ENCODE data around the gene ERCC1. TPM values are rescaled to one million over a fixed set of nuclear protein-coding genes. Genes with fewer than 3 reads are reported as not detected.

The ERCC1 gene
- total RNA-seq, 6 experiments from 2014 or later: 19.2 to 29.4 (median 22.6) TPM

GRCh38 chr19:45405435-45406225 is 18.1 kb downstream of the ERCC1 start:
- ATAC-seq: peak; percentile 71 to 81 (median 78)
- Histone ChIP-seq H3K27ac (peak overlapping the region; percentile 93 to 97 (median 96)), H3K4me3 (peak overlapping the region; percentile 66 to 87 (median 71)), H3K27me3 (no peaks in the 10 kb centered on the region), H3K9me3 (no peaks in the 10 kb centered on the region), H3K36me3 (no peaks in the 10 kb centered on the region), H3K4me1 (peaks cover 0 to 13% (median 6%) of the 10 kb centered on the region in 4 donors)
- peak; percentile 90 to 93 (median 91) for DNase-seq
- 0% methylated on average over 19 of the region's 48 CpGs for WGBS (ENCODE audit: insufficient coverage, low coverage, low lambda C conversion rate, missing lambda C conversion rate)
- TF ChIP-seq POLR2A (IDR thresholded peaks at IDR 0.05): peak; percentile 21
- TF ChIP-seq CTCF (IDR thresholded peaks at IDR 0.05): no peak
- intact Hi-C loops (cut with DNase I): no loop called here

GRCh38 chr19:45404557-45405434 is 18.9 kb downstream of the ERCC1 start, which contains the start of gene PPP1R13L:
Gene PPP1R13L, minus strand, starts transcription at chr19:45405069. Its CDS starts 6,751 bp downstream, at chr19:45398318.
- DNase-seq (peak; percentile 89 to 91 (median 91)), ATAC-seq (peak; percentile 67 to 80 (median 74))
- WGBS (ENCODE audit: insufficient coverage, low coverage, low lambda C conversion rate, missing lambda C conversion rate): 0% methylated on average over 10 of the region's 46 CpGs
- intact Hi-C loops (cut with DNase I): no loop called here
- no peaks in the 10 kb centered on the region for H3K9me3 ChIP-seq
- TF ChIP-seq CTCF (IDR thresholded peaks at IDR 0.05) (no peak), POLR2A (IDR thresholded peaks at IDR 0.05) (peak; percentile 30)
- H3K27me3 ChIP-seq: no peaks in the 10 kb centered on the region
- no peaks in the 10 kb centered on the region for H3K36me3 ChIP-seq
- H3K27ac ChIP-seq: peak within 1 kb of the TSS; percentile 93 to 97 (median 96)
- H3K4me1 ChIP-seq: peaks cover 0 to 13% (median 6%) of the 10 kb centered on the region in 4 donors
- H3K4me3 ChIP-seq: peak within 1 kb of the TSS; percentile 66 to 87 (median 71)

- Histone ChIP-seq H3K9me3 (no peaks in the 10 kb centered on the region), H3K4me3 (peak overlapping the region; percentile 66 to 87 (median 71)), H3K4me1 (peaks cover 0 to 13% (median 6%) of the 10 kb centered on the region in 4 donors), H3K27me3 (no peaks in the 10 kb centered on the region), H3K36me3 (no peaks in the 10 kb centered on the region), H3K27ac (peak overlapping the region in 1 of 3 donors; percentile 96)
- ATAC-seq (peak in 1 of 4 donors; percentile 15), DNase-seq (peak in 2 of 3 donors; percentile 67 to 69)
- peak; percentile 39 to 46 (median 42) for TF ChIP-seq CTCF (IDR thresholded peaks at IDR 0.05)
- no peak for TF ChIP-seq POLR2A (IDR thresholded peaks at IDR 0.05)
- intact Hi-C loops (cut with DNase I): no loop called here
- 43% methylated on average over 5 of the region's 25 CpGs for WGBS (ENCODE audit: insufficient coverage, low coverage, low lambda C conversion rate, missing lambda C conversion rate)
Measured at GRCh38 chr19:45403781-45404556, 19.7 kb downstream of the ERCC1 start.

GRCh38 chr19:45403272-45403671 is 20.4 kb downstream of the ERCC1 start:
- Histone ChIP-seq H3K36me3 (no peaks in the 10 kb centered on the region), H3K4me1 (peaks cover 0 to 13% (median 6%) of the 10 kb centered on the region in 4 donors), H3K27me3 (no peaks in the 10 kb centered on the region), H3K9me3 (no peaks in the 10 kb centered on the region), H3K4me3 (no peak overlapping the region), H3K27ac (no peak overlapping the region)
- TF ChIP-seq CTCF (IDR thresholded peaks at IDR 0.05) (no peak), POLR2A (IDR thresholded peaks at IDR 0.05) (no peak)
- intact Hi-C loops (cut with DNase I): no loop called here
- no peak for ATAC-seq
- DNase-seq: no peak
- WGBS (ENCODE audit: insufficient coverage, low coverage, low lambda C conversion rate, missing lambda C conversion rate): 74% methylated on average over 4 of the region's 4 CpGs

Data from right lobe of liver (tissue), 6 donors.